ENCODE data around the gene RICTOR. TPM values are rescaled to one million over a fixed set of nuclear protein-coding genes. Genes with fewer than 3 reads are reported as not detected.
A peak's percentile ranks its signal among the peaks of the same experiment; 100 is the strongest.

RICTOR gene
- total and polyA plus RNA-seq, 9 of the 15 experiments (the other 6 are each of a cell fraction or from before 2014, with no cell fraction given): 13.9 to 46.6 (median 22.6) TPM

GRCh38 chr5:39102684-39103155 is 28.5 kb upstream of the RICTOR start (continued):
- TF ChIP-seq XRCC3 (IDR thresholded peaks at IDR 0.05): no peak
- TF ChIP-seq HMBOX1 (IDR thresholded peaks at IDR 0.05): no peak
- TF ChIP-seq ZBTB11 (CRISPR knock-in tag; IDR thresholded peaks at IDR 0.05): peak in 1 of 3 experiments; percentile 29; a peak in 1 of 6 replicates
- no peak for TF ChIP-seq ZNF318 (IDR thresholded peaks at IDR 0.05; ENCODE audit: borderline replicate concordance in 1 of 2, low read depth in 1 of 2)
- no peak for TF ChIP-seq ZNF121 (CRISPR knock-in tag; conservative IDR thresholded peaks at IDR 0.05)
- no peak for TF ChIP-seq ZFP1 (CRISPR knock-in tag; IDR thresholded peaks at IDR 0.05)
- TF ChIP-seq RBM39 (optimal IDR thresholded peaks at IDR 0.05; ENCODE audit: low read depth, low read length): no peak
- TF ChIP-seq CREBBP (IDR thresholded peaks at IDR 0.05; ENCODE audit: low read depth, low read length): no peak
- TF ChIP-seq FOXJ2 (tag; IDR thresholded peaks at IDR 0.05): 0 out of 2 replicates have a peak, but pooled peaks have one; percentile 50
- TF ChIP-seq TRIM24 (IDR thresholded peaks at IDR 0.05): peak in 1 of 2 experiments; percentile 41; a peak in 1 of 4 replicates
